Kidney capillary endothelial cell (primary cell): ENCODE data around the gene NXN.
"Not testable (repeated sequence)": the region's sequence is repeated elsewhere in the genome, so short reads cannot be mapped to it uniquely, and the experiment has no call there.

Experiments used
- DNase-seq: peaks from one replicate; pipeline ENCODE4 v3.0.0-alpha.2; 2018; ENCODE audit warnings: low spot score

Gene NXN

DNA sequence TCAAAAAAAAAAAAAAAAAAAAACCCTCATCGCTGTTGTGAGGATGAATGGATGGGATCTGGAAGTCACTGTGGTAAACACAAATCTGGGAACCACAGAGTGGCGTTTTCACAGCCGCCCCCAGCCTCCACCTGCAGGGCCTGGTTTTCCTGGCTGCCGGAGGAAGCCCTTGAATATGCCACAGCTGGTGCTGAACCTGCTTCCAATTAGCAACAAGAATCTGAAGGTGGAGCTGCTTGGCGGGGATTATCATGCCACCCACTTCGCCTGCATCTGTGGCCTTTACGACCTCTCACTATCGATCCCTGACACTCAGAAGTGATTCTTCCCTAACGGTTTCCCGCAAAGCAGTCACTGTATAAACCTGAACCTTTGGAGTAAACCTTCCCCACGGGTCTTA is 181.3 kb downstream of the NXN start:
- no peak for DNase-seq

DNA sequence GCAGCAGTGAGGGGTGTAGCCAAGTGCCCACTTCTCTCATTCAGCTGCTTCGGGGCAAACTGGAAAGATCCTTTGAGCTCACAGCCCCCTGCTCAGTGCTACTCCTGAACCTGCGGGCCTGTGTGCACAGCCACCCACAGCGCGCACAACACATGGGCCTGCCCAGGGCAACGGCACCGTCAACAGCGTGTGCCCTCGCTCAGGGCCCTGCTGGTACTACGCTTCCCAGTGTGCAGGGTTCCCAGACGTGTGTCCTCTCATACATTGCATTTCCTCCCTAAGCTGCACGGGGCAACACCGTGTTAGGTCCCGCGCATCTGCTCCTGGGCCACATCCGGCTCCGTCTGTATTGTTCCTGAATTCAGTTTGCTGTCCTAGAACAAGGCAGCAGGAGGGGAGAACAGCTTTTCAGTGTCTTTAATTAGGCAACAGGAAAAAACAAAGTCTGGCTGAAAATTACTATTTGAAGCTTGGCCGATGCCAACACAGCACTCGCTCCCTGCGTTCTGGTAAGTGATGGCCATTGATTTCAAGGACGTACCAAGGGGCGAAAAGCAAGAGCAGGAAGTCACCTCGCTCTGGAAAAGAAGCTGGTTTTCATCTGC is 182.2 kb downstream of the NXN start:
- no peak for DNase-seq

DNA sequence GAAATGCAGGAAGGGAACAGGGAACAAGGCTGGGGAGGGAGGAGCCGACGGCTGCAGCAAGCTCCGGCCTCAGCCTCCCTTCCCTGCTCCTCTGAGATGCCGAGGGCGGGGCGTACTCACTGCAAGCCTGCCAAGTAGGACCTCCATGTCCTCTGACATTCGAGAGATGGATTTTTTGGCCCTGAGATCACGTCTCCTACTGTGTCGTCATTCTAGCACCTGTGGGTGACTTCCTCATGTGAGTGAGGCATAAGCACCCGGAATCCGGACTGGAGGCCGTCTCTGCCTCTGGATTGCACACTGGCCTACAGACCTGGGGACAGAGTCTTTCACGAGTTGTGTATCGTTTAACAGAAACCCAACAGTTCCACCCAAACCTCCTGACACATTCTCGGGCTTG is 183.0 kb downstream of the NXN start:
- no peak for DNase-seq

DNA sequence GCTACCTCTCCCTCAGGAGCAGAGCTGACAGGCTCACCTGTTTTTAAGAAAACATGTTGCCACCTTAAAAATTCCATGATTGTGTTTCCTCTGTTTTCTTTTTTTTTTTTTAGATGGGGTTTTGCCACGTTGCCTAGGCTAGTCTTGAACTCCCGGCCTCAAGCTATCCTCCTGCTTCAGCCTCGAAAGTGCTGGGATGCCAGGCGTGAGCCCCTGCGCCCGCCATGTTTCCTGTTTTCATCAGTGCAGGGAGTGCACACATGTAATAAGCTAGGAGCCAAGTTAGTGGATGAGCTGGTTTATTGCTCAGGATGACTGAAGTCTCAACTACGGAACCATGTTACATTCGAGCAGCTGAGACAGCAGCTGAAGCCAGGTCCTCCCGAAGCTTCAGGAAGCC is 183.9 kb downstream of the NXN start:
- DNase-seq, result no peak

DNA sequence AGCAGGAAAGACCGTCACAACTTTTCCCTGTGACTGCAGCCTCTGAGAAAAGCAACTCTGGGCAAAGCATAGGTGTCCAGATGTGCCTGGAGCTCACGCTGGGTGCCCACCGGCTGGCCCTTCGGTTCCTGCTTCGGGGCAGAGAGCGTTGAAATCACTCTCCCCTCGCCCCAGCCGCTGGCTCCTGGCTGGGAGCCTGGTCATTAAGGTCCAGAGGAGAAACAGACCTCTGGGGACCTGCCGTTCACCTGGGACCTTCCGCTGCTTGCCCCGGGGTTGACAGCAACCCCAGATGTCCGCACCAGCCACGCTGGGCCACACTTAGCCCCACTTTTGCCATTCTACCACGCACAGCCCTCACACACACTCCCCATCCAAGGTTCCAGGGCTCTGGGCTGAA is 184.3 kb downstream of the NXN start:
- DNase-seq, result no peak

DNA sequence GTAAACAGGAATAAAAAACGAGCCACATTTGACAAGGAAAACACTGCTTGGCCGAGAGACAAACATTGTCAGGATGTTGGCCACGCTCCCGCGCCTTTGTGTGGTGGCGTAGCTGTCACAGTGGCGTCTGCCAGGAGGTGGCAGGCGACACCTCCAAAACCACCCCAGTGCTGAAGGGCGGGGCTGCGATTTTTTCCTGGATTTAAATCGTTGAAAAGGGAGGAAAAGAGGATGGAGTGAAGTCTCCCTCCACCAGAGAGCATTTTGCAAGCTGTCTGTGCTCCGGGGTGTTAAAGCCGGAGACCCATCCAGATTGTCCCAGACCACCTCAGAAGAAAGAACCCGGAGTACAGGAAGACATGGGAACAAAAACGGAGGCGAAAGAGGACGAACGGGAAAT is 184.7 kb downstream of the NXN start:
- DNase-seq, result peak; percentile 80

DNA sequence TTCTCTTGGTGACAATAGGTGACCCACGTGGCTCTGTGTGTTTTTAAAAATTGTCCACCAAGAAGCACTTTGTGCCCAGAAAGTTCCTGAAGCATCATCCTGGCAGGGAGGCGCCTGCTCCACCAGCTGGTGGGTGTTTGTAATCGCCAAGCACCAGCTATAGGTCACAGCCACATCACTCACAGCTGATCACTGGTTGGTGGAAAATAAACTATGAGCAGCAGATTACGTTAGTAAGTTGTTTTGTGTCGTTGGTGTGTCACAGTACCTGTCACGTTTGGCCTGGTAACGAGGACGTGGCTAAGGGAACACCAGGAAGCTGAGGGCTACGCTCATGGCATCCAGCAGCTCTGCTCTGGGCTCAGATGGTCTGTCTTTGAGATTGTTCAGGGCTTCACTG is 187.3 kb downstream of the NXN start:
- DNase-seq, result no peak

DNA sequence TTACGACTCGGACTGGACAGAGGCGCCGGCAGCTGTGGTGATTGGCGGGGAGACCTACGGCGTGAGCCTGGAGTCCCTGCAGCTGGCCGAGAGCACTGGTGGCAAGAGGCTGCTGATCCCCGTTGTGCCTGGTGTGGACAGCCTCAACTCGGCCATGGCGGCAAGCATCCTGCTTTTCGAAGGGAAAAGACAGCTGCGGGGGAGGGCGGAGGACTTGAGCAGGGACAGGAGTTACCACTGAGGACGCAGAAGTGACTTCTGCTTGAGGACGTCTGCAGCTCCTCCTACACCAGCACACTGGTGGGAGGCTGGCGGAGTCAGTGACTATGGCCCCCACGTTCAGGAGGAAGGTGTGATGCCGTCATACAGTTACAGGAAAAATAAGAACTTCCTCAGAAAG is 187.7 kb downstream of the NXN start:
- no peak for DNase-seq

DNA sequence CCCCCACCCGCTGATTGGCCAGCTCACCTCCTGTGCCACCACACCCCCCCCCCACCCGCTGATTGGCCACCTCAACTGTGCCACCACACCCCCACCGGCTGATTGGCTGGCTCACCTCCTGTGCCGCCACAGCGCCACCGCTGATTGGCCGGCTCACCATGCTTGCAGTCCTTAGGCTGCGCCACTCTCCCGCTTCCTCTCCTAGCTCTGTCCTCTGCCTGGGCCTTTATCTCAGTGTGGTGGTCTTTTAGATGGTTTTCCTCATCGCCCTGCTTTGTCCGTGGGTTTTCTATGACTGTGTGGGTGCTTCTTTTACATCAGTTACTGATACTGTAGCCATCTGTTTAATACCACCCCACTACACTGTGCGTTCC is 188.7 kb downstream of the NXN start:
- not testable (repeated sequence) for DNase-seq

DNA sequence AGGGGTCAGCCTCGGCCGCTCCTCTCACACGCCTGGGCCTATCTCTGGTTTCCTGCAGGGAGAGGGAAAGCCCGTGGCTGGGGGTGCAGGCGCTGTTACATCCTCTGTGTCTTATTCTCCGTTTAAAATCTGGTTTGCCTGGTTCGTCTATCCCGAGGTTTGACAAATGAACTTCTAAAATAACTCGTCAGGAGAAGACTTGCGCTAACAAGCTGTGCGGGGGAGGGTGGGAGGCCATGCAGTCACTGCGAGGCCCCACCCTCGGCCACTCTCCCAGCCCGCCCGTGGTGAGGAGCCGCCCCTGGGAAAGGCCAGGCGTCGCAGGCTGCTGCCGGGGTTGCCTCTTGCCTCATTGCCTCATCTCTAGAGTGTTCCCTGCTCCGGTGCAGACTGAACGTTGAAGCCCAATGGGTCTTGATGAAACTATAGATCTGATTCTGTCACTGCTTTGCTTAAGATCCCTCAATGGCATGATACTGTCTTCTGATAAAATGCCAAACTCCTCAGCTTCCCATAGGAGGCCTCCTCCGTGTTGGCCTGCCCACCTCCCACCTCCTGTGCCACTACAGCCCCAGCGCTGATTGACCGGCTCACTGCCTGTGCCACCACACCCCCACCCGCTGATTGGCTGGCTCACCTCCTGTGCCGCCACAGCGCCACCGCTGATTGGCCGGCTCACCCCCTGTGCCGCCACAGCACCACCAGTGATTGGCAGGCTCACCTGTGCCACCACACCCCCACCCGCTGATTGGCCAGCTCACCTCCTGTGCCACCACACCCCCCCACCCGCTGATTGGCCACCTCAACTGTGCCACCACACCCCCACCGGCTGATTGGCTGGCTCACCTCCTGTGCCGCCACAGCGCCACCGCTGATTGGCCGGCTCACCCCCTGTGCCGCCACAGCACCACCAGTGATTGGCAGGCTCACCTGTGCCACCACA is 189.4 kb downstream of the NXN start:
- not testable (repeated sequence) for DNase-seq

DNA sequence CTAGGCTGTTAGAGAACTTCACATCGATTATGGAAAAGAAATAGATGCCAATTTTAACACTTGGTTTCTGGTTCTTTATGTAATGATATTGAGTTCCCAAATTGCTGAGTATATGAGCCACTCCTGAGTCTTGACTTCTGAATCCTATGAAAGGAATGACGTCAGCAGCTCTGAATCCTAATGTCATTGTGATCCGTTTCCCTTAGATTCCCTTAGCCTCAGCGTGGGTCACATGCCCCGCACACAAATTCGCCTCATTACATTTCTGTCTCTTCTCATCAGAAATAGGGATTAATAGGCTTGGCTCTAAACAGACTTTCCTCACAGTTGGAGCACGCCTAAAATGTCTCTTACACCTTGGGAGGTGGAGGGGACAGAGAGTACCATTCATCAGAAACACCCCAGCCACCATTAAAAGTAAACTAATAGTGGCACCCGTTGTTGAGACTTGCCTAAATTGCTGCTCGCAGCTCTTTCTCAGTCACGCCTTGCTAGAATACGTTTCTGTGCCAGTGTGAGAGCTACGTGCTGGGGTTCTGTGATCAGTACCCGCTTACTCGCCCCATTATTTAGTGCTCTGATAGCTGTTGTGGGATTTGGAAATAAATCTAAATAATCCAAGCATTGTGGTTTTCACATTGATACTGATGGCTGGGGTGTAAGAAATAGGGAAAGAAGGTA is 190.3 kb downstream of the NXN start:
- DNase-seq, result no peak

DNA sequence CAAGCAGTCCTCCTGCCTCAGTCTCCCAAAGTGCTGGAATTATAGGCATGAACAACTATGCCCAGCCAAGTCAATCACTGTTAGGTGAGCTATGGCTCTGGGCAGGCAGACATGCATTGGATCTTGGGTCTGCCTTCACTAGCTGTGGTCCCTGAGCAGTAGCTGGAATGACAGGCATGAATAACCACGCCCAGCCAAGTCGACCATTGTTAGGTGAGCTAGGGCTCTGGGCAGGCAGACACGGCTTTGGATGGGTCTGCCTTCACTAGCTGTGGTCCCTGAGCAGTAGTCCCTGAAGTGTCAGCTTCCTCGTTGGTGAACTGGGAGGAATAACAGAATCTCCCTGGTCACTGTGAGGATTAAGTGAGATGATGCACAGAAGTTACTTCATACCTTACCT is 191.0 kb downstream of the NXN start:
- no peak for DNase-seq

DNA sequence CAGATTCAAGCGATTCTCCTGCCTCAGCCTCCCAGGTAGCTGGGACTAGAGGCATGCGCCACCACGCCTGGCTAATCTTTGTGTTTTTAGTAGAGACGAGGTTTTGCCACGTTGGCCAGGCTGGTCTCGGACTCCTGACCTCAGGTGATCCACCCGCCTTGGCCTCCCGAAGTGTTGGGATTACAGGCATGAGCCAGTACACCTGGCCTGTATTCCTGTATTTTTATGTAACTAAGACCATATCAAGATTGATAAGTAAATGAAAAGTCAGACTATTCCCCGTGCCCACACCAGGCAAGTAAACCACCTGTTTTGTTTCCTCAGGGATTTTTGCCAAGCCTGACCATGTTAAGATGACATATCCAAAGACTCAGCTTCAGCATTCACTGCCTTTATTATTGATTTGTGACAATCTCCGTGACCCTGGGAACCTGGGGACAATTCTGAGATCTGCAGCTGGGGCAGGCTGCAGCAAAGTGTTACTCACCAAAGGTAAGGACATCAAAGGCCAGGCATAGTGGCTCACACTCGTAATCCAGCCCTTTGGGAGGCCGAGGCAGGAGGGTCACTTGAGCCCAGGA is 191.8 kb downstream of the NXN start:
- no peak for DNase-seq

DNA sequence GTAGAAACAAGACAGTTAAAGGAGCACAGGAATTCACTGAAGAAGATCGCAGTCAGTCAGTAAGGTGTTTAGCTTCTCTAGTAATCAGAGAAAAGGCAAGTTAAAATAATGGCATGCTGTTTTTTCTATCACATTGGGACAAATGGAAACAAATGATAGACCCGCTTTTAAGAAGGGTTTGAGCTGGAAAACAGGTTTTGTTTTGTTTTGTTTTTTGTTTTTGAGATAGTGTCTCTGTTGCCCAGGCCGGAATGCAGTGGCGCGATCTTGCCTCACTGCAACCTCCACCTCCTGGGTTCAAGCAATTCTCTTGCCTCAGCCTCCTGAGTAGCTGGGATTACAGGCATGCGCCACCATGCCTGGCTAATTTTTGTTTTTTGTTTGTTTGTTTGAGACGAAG is 193.7 kb downstream of the NXN start:
- DNase-seq, result not testable (repeated sequence)

DNA sequence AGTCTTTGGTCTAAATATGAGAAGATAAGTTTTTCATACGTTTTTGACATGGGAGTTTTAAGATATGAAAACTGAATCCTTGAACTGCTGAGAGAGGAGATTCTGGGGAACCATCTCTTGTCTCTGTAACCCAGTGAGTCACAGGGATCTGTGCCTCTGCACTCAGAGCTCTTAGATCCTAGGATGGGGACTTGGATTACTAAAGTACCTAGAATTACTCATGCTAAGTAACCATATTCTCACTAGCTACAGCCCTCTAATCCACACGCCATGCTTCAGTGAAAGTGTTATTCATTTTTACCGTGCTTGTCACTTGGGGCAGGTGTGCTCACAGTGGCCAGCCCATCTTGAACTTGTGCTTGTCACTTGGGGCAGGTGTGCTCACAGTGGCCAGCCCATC is 195.4 kb downstream of the NXN start:
- no peak for DNase-seq

DNA sequence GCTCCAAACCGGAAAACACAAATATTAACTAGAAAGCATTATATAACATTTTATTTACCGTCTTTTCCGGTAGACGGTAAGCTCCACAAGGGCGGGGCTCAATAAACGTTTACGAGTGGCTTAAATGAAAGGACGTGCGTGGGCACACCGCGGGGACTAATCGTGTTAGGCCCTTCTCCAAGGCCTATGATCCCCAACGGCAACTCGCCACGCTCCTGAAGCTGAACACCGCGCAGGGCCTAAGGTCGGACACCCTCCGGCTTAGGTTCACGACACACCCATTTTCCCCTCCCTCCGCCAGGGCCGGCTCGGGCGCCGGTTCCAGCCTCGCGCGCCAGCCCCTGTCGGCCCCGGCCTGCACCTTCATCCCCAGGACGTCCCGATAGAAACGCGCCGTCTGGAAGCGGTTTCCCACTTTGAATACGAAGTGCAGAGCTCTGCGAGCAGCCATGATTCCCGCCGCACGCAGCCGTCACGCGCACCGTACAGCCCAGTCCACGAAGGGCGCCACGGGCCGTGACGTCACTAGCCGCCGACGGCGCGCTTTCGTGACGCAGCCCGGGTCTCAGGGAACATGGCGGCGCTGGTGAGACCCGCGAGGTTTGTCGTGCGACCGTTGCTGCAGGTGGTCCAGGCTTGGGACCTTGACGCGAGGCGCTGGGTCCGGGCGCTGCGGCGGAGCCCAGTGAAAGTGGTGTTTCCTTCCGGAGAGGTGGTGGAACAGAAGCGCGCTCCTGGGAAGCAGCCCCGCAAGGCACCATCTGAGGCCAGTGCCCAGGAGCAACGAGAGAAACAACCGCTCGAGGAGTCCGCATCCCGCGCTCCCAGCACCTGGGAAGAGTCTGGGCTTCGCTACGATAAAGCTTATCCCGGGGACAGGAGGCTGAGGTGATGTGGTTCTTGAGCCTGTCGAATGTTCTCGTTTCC is 197.5 kb downstream of the NXN start, which contains the start of the genes GLOD4 and MRM3:
GLOD4 (minus strand) TSS at position 476 of the 927 bp plus-strand sequence; CDS start at position 451, 25 bp downstream.
MRM3 (plus strand) TSS at position 549 of the 927 bp plus-strand sequence; CDS start at position 575, 26 bp downstream.
- DNase-seq, result peak; percentile 87

DNA sequence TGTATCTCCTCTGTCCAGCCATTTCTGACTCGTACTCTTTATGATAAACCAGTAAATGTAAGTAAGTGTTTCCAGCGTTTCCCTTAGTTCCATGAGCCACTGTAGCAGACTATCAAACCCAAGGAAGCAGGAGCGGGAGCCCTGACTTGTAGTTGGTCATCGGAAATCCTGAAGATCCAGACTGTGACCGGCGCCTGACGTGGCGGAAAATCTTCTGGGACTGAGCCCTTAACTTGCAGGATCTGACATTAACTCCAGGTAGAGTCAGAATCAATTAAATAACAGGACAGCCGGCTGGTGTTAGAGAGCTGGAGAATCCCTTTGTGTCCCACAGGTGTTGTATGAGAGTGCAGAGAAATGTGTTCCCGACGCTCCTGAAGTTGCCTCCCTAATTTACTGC is 201.5 kb downstream of the NXN start:
- no peak for DNase-seq

DNA sequence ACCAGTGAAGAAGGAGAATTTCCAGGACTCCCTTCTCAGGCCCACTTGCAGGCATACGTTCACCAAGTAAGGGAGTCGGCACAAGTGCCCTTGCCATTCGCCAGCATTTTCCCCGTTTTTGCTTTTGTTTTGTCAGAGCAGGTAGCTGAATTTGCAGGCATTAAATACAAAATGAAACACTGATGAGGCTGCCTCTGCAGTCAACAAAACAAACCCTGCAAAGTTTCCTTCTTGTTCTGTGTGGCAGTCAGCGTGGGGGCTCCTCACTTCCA is 205.3 kb downstream of the NXN start:
- DNase-seq, result no peak

DNA sequence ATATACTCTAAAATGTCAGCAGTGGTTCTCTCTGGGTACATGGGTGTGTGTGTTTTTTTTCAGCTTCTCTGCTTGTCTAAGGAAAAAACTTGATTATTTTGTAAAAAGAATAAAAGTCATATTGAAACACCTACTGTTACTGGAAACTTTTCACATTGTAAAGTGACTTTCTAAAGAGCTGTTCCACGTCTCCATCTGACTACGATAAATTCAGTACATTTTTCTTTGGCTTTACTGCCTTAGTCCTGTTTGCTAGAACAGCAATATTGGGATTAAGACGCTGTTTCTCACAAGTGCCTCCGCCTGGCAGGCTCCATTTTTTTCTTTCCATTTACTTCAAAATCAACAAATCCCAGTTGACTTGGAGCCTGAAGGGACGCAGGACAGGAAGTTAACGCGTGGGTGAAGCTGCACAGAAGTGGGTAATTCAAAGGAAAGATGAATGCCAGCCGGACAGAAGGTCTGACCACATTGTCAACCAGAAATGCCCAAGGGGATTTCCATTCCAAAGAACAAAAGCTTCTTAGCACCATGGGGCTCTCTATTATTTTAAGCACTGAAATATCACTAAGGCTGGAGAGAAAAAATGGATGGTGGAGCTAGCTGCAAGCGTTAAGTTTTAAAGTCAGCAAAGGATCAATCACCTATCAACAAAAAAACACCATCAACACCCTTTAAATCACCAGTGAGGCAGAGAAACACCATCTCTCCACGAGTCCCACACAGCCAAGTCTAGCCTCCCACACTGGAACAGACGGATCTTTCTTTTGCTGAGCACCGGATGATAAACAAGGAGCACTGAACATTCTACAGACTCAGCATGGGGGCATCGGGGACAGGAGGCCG is 205.9 kb downstream of the NXN start:
- no peak for DNase-seq

DNA sequence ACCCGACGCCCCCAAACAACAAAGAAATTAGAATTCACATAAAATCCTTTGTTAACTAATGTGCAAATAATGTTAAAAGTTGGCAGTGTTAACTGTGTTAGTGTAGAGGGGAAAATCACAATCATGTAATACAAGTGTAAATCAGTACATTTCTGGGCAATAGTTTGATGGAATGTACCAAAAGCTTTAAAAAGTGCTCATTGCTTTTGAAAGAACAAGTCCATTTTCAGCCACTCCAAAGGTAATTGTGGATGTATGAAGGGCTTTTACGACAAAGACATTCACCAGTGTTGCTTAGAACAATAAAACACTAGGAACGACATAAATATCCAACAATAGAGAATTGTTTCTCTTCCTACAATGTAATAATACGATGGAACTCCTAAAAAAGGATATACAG is 206.6 kb downstream of the NXN start:
- DNase-seq, result no peak

DNA sequence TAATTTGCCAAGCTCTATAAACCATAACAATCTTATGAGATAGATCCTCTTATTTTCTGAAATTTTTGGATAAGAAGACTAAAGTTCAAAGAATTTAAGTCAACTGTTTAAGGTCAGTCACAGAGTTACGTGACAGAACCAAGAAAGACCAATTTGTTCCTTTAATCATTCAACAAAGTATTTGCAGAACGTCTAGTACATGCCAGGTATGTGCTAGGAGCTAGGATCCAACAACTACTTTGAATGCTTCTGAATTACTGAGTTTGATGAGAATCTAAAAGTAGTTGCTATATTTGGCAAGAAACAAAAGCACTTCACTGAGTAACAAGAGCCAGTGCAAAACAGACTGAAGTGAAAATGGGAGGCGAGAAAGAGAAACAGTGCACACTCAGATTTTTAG is 212.5 kb downstream of the NXN start:
- no peak for DNase-seq
